HEK293T (cell line): ENCODE results near the gene DOCK1.

Source experiments
- FOXK2 ChIP-seq: fragments of 450-650 bp; IDR thresholded peaks from 2 replicates; pipeline ENCODE4 v1.6.1; 2016; ENCODE audit warnings: mild to moderate bottlenecking
- SP1 ChIP-seq: fragments of 450-650 bp; IDR thresholded peaks from 2 replicates; pipeline ENCODE4 v1.6.1; 2017
- TARDBP ChIP-seq: fragments of 450-650 bp; IDR thresholded peaks from 2 replicates; pipeline ENCODE4 v1.6.1; 2016

DNA sequence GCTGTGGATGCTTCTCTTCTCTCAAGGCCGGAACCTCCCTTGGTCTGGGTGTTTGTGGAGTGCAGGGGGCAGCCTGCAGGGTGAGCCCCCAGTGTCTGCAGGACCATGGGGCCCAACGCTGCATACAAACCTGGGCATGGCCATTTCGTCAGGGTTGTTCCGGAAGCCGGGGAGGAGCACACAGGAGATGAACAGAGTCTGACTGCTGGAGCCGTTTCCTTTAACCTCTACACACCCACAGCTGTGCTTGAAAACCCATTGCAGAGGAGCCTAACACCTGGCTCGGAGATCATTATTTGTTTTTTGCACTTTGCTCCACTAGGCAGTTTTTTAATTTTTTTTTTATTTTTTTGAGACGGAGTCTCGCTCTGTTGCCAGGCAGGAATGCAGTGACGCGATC is 458.8 kb downstream of the DOCK1 start:
- TF ChIP-seq TARDBP (no peak), SP1 (no peak), FOXK2 (no peak)
